Mesendoderm (in vitro differentiated cells): ENCODE measurements around the gene BTLA.
"Not testable (repeated sequence)": the region's sequence is repeated elsewhere in the genome, so short reads cannot be mapped to it uniquely, and the experiment has no call there.

Experiments used
- DNase-seq: peaks from one replicate; pipeline ENCODE4 v3.0.0; 2013
- H2AK5ac ChIP-seq: 2 replicates; pipeline ENCODE4 v1.6.1; 2013; ENCODE audit warnings: low read length, inconsistent platforms
- H2BK120ac ChIP-seq: 2 replicates; pipeline ENCODE4 v1.6.1; 2013; ENCODE audit warnings: low read depth, mild to moderate bottlenecking, low read length, moderate library complexity, mixed read lengths
- H2BK15ac ChIP-seq: replicated peaks from 2 replicates; pipeline ENCODE4 v1.6.1; 2013; ENCODE audit warnings: low read depth, mild to moderate bottlenecking, moderate library complexity
- H2BK5ac ChIP-seq: 2 replicates; pipeline ENCODE4 v1.6.1; 2013; ENCODE audit warnings: low read length, inconsistent platforms
- H3K18ac ChIP-seq: 2 replicates; pipeline ENCODE4 v1.6.1; 2013; ENCODE audit warnings: mild to moderate bottlenecking, low read length, mixed read lengths
- H3K23ac ChIP-seq: one replicate; pipeline ENCODE4 v1.6.1; 2013; ENCODE audit warnings: low read length
- H3K27ac ChIP-seq: 2 replicates; pipeline ENCODE4 v1.5.1; 2013; ENCODE audit warnings: low read depth, mild to moderate bottlenecking, inconsistent platforms, low read length, moderate library complexity
- H3K27me3 ChIP-seq: 2 replicates; pipeline ENCODE4 v1.6.1; 2013; ENCODE audit warnings: low read length, control low read depth, mild to moderate bottlenecking, inconsistent platforms; ENCODE audit not compliant: insufficient read depth, poor library complexity
- H3K36me3 ChIP-seq: 2 replicates; pipeline ENCODE4 v1.6.1; 2013; ENCODE audit warnings: low read length, inconsistent platforms; ENCODE audit not compliant: control insufficient read depth, insufficient read depth
- H3K4ac ChIP-seq: one replicate; pipeline ENCODE4 v1.6.1; 2013; ENCODE audit warnings: low read depth, mild to moderate bottlenecking, low read length, moderate library complexity
- H3K4me1 ChIP-seq: 2 replicates; pipeline ENCODE4 v1.6.1; 2013; ENCODE audit warnings: low read depth, low read length, inconsistent platforms; ENCODE audit not compliant: control insufficient read depth
- H3K4me2 ChIP-seq: 2 replicates; pipeline ENCODE4 v1.6.1; 2013; ENCODE audit warnings: low read length
- H3K4me3 ChIP-seq: 2 replicates; pipeline ENCODE4 v1.5.1; 2013; ENCODE audit warnings: mild to moderate bottlenecking, low read length
- H3K56ac ChIP-seq: one replicate; pipeline ENCODE4 v1.6.1; 2013; ENCODE audit warnings: low read length
- H3K79me1 ChIP-seq: 2 replicates; pipeline ENCODE4 v1.6.1; 2013; ENCODE audit warnings: low read length, inconsistent platforms
- H3K79me2 ChIP-seq: 2 replicates; pipeline ENCODE4 v1.6.1; 2013; ENCODE audit warnings: mild to moderate bottlenecking, low read length; ENCODE audit not compliant: control insufficient read depth, insufficient read depth
- H3K9ac ChIP-seq: 2 replicates; pipeline ENCODE4 v1.6.1; 2013; ENCODE audit warnings: low read length, inconsistent platforms
- H4K5ac ChIP-seq: one replicate; pipeline ENCODE4 v1.6.1; 2013; ENCODE audit warnings: low read length
- H4K8ac ChIP-seq: one replicate; pipeline ENCODE4 v1.6.1; 2013; ENCODE audit warnings: low read depth, mild to moderate bottlenecking, control low read depth, low read length, moderate library complexity
- WGBS: extraction: QIAGEN DNeasy Blood & Tissue Kit; methylation state at CpG from one replicate; pipeline ENCODE4 v1.1.7; 2013; ENCODE audit warnings: low lambda C conversion rate, missing lambda C conversion rate; ENCODE audit not compliant: insufficient coverage; ENCODE audit errors: extremely low coverage; 5-methylcytosine and 5-hydroxymethylcytosine counted together

The BTLA gene

GRCh38 chr3:112466020-112466419 lies 33.3 kb downstream of the BTLA start:
- no peaks in the 10 kb centered on the region for H3K27me3 ChIP-seq
- no peak overlapping the region for H2BK15ac ChIP-seq
- H4K8ac ChIP-seq, result no peak overlapping the region
- no peaks in the 10 kb centered on the region for H3K79me2 ChIP-seq
- H2BK120ac ChIP-seq, result no peak overlapping the region
- no peak overlapping the region for H3K4me3 ChIP-seq
- no peak overlapping the region for H3K4me2 ChIP-seq
- no peak overlapping the region for H4K5ac ChIP-seq
- no peaks in the 10 kb centered on the region for H3K36me3 ChIP-seq
- H2AK5ac ChIP-seq, result no peak overlapping the region
- H3K23ac ChIP-seq, result no peak overlapping the region
- H3K79me1 ChIP-seq, result no peaks in the 10 kb centered on the region
- no peak overlapping the region for H3K9ac ChIP-seq
- no peak overlapping the region for H2BK5ac ChIP-seq
- no peak overlapping the region for H3K27ac ChIP-seq
- H3K56ac ChIP-seq, result no peak overlapping the region
- no peak overlapping the region for H3K18ac ChIP-seq
- peak; percentile 72 for DNase-seq
- H3K4ac ChIP-seq, result no peak overlapping the region
- WGBS, result no CpG with 5 or more reads among the region's 1 CpG
- peaks cover 7% of the 10 kb centered on the region for H3K4me1 ChIP-seq

GRCh38 chr3:112464264-112464663 lies 35.0 kb downstream of the BTLA start:
- H3K4ac ChIP-seq, result no peak overlapping the region
- no CpG with 5 or more reads among the region's 2 CpGs for WGBS
- H3K79me2 ChIP-seq, result no peaks in the 10 kb centered on the region
- no peak overlapping the region for H3K9ac ChIP-seq
- no peak overlapping the region for H2BK5ac ChIP-seq
- no peak overlapping the region for H2AK5ac ChIP-seq
- no peak overlapping the region for H3K18ac ChIP-seq
- H3K23ac ChIP-seq, result no peak overlapping the region
- no peak overlapping the region for H3K4me2 ChIP-seq
- no peak overlapping the region for H3K4me3 ChIP-seq
- H3K4me1 ChIP-seq, result peaks cover 6% of the 10 kb centered on the region
- H3K56ac ChIP-seq, result no peak overlapping the region
- no peak overlapping the region for H4K8ac ChIP-seq
- no peak overlapping the region for H2BK15ac ChIP-seq
- H3K79me1 ChIP-seq, result no peaks in the 10 kb centered on the region
- H2BK120ac ChIP-seq, result no peak overlapping the region
- DNase-seq, result no peak
- H3K36me3 ChIP-seq, result no peaks in the 10 kb centered on the region
- no peaks in the 10 kb centered on the region for H3K27me3 ChIP-seq
- H4K5ac ChIP-seq, result no peak overlapping the region
- no peak overlapping the region for H3K27ac ChIP-seq

GRCh38 chr3:112463250-112463649 lies 36.0 kb downstream of the BTLA start:
- H3K4me1 ChIP-seq, result peaks cover 6% of the 10 kb centered on the region
- no peak overlapping the region for H2BK5ac ChIP-seq
- no peak overlapping the region for H2AK5ac ChIP-seq
- no peaks in the 10 kb centered on the region for H3K36me3 ChIP-seq
- no peaks in the 10 kb centered on the region for H3K79me1 ChIP-seq
- H2BK15ac ChIP-seq, result no peak overlapping the region
- no peak overlapping the region for H3K23ac ChIP-seq
- DNase-seq, result no peak
- no peak overlapping the region for H4K5ac ChIP-seq
- no peak overlapping the region for H3K27ac ChIP-seq
- no peaks in the 10 kb centered on the region for H3K27me3 ChIP-seq
- peak overlapping the region; percentile 68 for H3K4ac ChIP-seq
- no peak overlapping the region for H3K9ac ChIP-seq
- WGBS, result no CpG with 5 or more reads among the region's 5 CpGs
- no peak overlapping the region for H3K4me2 ChIP-seq
- H3K79me2 ChIP-seq, result no peaks in the 10 kb centered on the region
- no peak overlapping the region for H3K4me3 ChIP-seq
- H3K56ac ChIP-seq, result no peak overlapping the region
- H4K8ac ChIP-seq, result no peak overlapping the region
- no peak overlapping the region for H2BK120ac ChIP-seq
- H3K18ac ChIP-seq, result no peak overlapping the region

GRCh38 chr3:112461787-112462186 lies 37.5 kb downstream of the BTLA start:
- not testable (repeated sequence) for H2BK15ac ChIP-seq, H3K4me2 ChIP-seq, H3K79me1 ChIP-seq, H3K79me2 ChIP-seq, H3K4me1 ChIP-seq, H2BK5ac ChIP-seq, H2BK120ac ChIP-seq, H3K4me3 ChIP-seq, H3K36me3 ChIP-seq, H2AK5ac ChIP-seq, H3K27ac ChIP-seq, H3K56ac ChIP-seq, H3K18ac ChIP-seq, H3K9ac ChIP-seq, H4K5ac ChIP-seq, H3K4ac ChIP-seq, H3K27me3 ChIP-seq, DNase-seq, H4K8ac ChIP-seq, H3K23ac ChIP-seq
- no CpG with 5 or more reads among the region's 2 CpGs for WGBS

- H3K36me3 ChIP-seq, result no peaks in the 10 kb centered on the region
- peaks cover 2% of the 10 kb centered on the region for H3K4me1 ChIP-seq
- no peak overlapping the region for H3K4ac ChIP-seq
- no peak overlapping the region for H3K9ac ChIP-seq
- H3K18ac ChIP-seq, result no peak overlapping the region
- WGBS, result no CpG with 5 or more reads among the region's 2 CpGs
- H2AK5ac ChIP-seq, result no peak overlapping the region
- no peaks in the 10 kb centered on the region for H3K79me1 ChIP-seq
- H3K56ac ChIP-seq, result no peak overlapping the region
- H3K4me3 ChIP-seq, result no peak overlapping the region
- H2BK15ac ChIP-seq, result no peak overlapping the region
- no peak overlapping the region for H4K8ac ChIP-seq
- H2BK5ac ChIP-seq, result no peak overlapping the region
- DNase-seq, result no peak
- H3K23ac ChIP-seq, result no peak overlapping the region
- no peak overlapping the region for H2BK120ac ChIP-seq
- no peaks in the 10 kb centered on the region for H3K79me2 ChIP-seq
- H3K27ac ChIP-seq, result no peak overlapping the region
- no peaks in the 10 kb centered on the region for H3K27me3 ChIP-seq
- H3K4me2 ChIP-seq, result no peak overlapping the region
- no peak overlapping the region for H4K5ac ChIP-seq
Observed at GRCh38 chr3:112460519-112461195, 38.6 kb downstream of the BTLA start.

- no peak overlapping the region for H3K18ac ChIP-seq
- H3K36me3 ChIP-seq, result no peaks in the 10 kb centered on the region
- no peak overlapping the region for H4K8ac ChIP-seq
- no peak overlapping the region for H3K4me3 ChIP-seq
- H3K27ac ChIP-seq, result no peak overlapping the region
- H3K23ac ChIP-seq, result no peak overlapping the region
- H2AK5ac ChIP-seq, result no peak overlapping the region
- no peaks in the 10 kb centered on the region for H3K27me3 ChIP-seq
- peaks cover 2% of the 10 kb centered on the region for H3K4me1 ChIP-seq
- H3K9ac ChIP-seq, result no peak overlapping the region
- peak; percentile 26 for DNase-seq
- no peak overlapping the region for H3K4ac ChIP-seq
- no peaks in the 10 kb centered on the region for H3K79me1 ChIP-seq
- no peak overlapping the region for H4K5ac ChIP-seq
- no peak overlapping the region for H3K56ac ChIP-seq
- H2BK5ac ChIP-seq, result no peak overlapping the region
- WGBS, result no CpG with 5 or more reads among the region's 1 CpG
- H2BK15ac ChIP-seq, result no peak overlapping the region
- H3K79me2 ChIP-seq, result no peaks in the 10 kb centered on the region
- H2BK120ac ChIP-seq, result no peak overlapping the region
- no peak overlapping the region for H3K4me2 ChIP-seq
Observed at GRCh38 chr3:112459750-112460149, 39.5 kb downstream of the BTLA start.
